Stimulated activated CD4-positive, alpha-beta T cell treated with anti-CD3 and anti-CD28 coated beads, Interleukin-12 subunit alpha, Interleukin-12 subunit beta, amount 100 ng/mL, for 4 hours (primary cell): ENCODE data around the gene PARD3B.

Experiments used
- DNase-seq: peaks from one replicate; pipeline ENCODE4 v3.0.0-alpha.2; 2020

PARD3B gene

GRCh38 chr2:205087862-205088261, 542.6 kb downstream of the PARD3B start:
- no peak for DNase-seq

- DNase-seq, result no peak
Measured at GRCh38 chr2:205089958-205090357, 544.7 kb downstream of the PARD3B start.

DNA sequence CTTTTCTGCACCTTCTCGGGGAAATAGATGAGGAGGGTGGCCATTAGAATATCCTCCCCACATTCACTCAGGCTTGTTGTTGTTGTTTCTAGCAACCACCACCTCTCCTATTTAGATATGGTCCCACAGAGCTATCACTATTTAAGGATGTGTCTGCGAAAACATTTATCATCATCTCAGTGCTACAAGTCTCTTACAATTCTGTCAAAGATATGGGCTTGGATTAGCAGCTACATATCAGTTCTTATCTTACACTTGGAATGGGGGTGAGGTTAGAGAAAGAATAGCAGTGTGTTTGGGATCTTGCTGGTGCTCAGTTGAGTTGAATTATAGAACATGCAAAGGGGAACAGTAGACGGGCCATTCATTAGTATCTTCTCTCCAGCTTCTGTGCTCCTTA, 546.1 kb downstream of the PARD3B start:
- DNase-seq, result no peak

DNA sequence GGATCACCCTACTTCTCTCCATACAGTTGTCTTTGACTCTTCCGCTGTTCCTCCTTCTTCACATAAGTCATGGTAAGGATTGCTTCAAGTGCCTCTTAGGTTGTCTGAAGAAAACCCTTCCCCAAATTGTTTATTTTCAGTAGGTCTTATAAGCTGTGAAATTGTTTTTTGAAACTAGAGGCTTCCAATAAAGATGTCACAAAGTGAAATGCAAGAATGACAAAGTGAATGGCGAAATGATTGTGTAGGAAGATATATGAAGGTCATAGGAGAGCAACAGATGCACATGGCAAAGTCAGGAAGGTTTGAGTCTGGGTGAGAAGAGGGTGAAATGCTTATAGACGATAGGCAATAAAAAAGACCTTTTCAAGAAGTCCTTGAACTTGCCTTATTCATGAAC, 548.8 kb downstream of the PARD3B start:
- no peak for DNase-seq

DNA sequence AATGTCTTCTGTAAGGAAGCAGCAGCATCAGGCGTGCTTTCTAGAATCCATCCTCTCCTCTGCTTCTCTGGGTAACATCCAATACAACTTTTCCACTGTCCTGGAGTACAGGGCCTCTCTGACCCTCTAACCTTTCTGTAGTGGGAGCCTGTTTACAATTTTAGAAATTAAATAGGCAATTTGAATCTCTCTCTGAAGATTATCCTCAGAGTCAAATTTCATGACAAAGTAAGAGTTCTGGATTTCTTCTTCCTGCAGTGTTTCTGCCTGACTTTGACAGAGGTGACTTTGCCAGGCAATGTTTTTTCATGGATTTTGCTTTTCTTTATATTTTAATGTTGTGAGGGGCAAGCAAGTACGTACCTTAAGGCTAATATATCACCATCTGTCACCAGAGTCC, 558.4 kb downstream of the PARD3B start:
- no peak for DNase-seq

GRCh38 chr2:205107810-205108209, 562.5 kb downstream of the PARD3B start:
- DNase-seq, result no peak

GRCh38 chr2:205115511-205115910, 570.2 kb downstream of the PARD3B start:
- DNase-seq, result no peak

DNA sequence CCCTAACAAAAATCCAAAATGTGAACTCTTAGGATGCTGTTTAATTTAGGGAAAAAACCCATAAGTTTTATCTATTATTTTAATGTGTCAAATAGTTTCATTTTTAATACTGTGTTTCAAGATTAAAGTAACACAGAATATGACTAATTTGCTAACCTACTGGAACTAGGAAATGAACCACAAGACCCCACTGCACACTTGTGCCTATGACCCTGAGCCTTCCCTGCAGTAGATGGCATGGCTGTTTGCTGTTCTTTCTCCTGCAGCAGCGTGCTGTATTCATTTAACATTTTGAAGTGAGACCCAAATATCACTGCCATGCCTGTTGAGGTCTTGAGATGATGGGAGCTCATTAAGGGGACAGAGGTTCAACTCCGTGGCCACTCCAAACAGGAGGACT, 571.9 kb downstream of the PARD3B start:
- no peak for DNase-seq

DNA sequence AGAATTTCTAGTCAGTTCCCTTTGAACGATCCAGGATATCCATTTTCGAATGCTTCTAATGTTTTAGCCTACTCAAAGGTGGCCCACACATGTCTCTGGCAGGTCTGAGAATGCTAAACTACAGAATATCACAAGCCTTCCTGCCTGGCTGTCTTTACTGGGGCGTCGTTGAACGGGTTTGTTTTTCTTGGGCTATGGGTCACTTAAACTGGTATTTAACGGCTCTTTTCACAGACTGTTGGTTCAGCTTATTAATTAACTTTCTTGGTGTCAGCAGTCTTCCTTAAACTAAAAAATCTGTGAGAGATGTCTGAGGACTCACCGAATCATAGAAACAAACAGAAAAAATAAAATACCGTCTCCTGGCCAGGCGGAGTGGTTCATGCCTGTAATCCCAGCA, 573.9 kb downstream of the PARD3B start:
- DNase-seq, result no peak

DNA sequence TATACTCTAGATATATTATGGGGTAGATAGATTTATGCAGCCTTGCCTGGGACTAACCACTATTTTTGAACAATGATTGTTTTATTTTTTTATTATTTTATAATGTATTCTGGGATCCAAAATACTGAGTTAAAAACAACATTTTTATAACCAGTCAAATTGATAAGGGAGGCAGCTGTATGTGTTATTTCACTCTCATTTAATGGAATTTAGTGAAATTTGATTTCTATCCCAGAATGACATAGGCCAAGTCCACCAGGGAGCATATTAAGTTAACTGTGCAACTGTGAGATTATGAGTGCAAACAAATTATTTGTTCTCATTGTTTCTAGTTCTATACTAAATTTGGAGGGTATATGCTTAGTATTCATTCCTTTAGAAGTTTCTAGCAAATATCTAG, 583.5 kb downstream of the PARD3B start:
- DNase-seq, result no peak

DNA sequence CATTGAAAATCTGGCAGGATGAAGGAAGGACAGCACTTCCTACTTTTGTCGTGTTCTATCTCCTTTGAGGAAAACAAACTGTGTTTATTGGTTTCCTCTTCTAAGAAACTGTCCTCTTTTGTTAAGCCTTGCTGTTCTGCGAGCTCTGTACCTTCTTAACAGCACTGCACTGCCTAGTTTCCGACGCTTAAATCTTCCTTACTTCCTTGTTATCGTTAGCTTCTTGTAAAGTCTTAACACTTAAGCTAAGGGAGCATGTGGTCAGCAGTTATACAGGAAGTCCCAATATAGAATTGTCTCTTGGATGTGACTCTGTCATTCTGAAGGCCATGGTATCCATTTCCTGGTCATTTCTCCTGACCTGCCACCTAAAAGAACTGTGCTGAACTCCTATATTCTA, 584.3 kb downstream of the PARD3B start:
- no peak for DNase-seq

- DNase-seq, result no peak
Measured at GRCh38 chr2:205130111-205130829, 585.0 kb downstream of the PARD3B start.

GRCh38 chr2:205133544-205133943, 588.3 kb downstream of the PARD3B start:
- no peak for DNase-seq

- DNase-seq, result no peak
Measured at GRCh38 chr2:205138735-205139134, 593.5 kb downstream of the PARD3B start.

GRCh38 chr2:205139822-205140463, 594.7 kb downstream of the PARD3B start:
- DNase-seq, result no peak

DNA sequence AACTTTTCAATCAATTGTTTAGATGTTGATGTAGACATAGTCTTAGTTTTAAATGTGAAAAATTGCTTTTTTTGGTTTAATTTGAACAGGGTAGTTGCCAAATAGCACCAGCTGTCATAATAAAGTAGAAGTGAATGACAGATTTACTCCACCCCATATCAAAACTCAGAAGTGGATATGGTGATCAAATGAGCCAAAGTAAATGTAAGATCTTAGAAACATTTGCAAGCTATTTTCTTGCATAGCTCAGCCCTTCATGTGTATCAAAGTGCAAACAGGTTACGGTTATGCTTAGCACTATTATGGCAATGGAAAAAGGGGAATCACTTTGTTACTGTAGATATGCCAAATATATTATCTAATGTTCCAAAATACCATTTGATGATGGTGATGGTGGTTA, 596.1 kb downstream of the PARD3B start:
- DNase-seq, result no peak

- DNase-seq, result no peak
Measured at GRCh38 chr2:205145888-205146287, 600.6 kb downstream of the PARD3B start.

- no peak for DNase-seq
Measured at GRCh38 chr2:205148755-205149154, 603.5 kb downstream of the PARD3B start.

DNA sequence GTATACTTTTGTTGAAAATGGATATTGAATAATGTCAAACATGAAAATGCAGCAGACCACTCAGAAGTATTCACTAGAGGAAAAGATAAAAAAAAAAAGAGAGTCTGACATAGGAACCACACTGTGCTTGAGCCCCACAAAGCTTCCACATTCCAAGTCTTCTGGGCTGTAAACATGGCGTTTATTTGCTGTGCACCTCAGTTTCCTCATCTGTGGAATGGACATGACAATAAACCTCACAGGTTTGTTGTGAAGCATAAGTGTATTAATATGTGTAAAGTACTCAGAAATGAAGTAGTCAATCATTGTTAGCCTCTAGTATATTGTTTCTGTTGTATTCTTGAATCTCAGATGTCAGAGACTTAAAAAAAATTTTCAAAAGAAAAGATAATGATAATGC, 611.2 kb downstream of the PARD3B start:
- no peak for DNase-seq

- DNase-seq, result no peak
Measured at GRCh38 chr2:205158404-205158803, 613.1 kb downstream of the PARD3B start.

DNA sequence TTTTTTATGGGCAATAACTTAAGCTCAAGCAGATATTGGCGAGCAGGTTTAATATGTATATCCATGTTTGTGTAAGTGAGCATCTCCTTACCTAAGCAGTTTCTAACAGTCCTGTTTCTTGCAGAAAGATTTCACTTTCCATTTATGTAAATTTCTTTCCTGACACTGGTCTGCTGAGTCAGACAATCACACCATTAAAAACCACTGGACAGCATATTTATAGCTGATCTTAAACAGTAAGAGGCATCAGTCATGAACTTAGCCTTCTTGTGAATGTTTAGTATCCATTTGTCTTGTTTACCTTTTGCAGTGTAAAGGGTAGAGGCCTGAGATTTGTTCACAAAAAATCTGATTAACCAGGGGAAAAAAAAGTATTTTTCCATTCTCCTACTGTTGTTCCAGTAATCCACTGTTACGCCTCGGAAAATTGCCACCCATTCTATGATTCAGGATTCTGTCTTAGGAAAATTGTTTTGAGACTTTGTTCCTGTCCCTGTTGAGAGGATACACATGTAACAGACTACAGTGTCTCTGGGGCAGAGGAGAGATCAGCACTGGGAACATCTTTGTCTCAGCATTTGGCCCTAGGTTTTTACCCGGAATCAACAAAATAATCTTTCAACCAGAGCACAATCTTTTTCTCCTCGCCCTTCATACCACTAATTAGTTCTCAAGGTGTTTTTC, 616.0 kb downstream of the PARD3B start:
- no peak for DNase-seq

GRCh38 chr2:205166745-205167144, 621.5 kb downstream of the PARD3B start:
- no peak for DNase-seq

GRCh38 chr2:205169012-205169411, 623.7 kb downstream of the PARD3B start:
- no peak for DNase-seq

GRCh38 chr2:205169464-205169863, 624.2 kb downstream of the PARD3B start:
- DNase-seq, result no peak
